ENCODE results near the gene APOL1.

DNA sequence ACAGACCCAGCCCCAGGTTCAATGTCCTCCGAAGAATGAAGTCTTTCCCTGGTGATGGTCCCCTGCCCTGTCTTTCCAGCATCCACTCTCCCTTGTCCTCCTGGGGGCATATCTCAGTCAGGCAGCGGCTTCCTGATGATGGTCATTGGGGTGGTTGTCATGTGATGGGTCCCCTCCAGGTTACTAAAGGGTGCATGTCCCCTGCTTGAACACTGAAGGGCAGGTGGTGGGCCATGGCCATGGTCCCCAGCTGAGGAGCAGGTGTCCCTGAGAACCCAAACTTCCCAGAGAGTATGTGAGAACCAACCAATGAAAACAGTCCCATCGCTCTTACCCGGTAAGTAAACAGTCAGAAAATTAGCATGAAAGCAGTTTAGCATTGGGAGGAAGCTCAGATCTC, 14.1 kb downstream of the APOL1 start:
- TF ChIP-seq, protein P1, sequence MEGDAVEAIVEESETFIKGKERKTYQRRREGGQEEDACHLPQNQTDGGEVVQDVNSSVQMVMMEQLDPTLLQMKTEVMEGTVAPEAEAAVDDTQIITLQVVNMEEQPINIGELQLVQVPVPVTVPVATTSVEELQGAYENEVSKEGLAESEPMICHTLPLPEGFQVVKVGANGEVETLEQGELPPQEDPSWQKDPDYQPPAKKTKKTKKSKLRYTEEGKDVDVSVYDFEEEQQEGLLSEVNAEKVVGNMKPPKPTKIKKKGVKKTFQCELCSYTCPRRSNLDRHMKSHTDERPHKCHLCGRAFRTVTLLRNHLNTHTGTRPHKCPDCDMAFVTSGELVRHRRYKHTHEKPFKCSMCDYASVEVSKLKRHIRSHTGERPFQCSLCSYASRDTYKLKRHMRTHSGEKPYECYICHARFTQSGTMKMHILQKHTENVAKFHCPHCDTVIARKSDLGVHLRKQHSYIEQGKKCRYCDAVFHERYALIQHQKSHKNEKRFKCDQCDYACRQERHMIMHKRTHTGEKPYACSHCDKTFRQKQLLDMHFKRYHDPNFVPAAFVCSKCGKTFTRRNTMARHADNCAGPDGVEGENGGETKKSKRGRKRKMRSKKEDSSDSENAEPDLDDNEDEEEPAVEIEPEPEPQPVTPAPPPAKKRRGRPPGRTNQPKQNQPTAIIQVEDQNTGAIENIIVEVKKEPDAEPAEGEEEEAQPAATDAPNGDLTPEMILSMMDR (IDR thresholded peaks at IDR 0.05) = no peak
- no peak for TF ChIP-seq POLR2A (IDR thresholded peaks at IDR 0.05)

Data from right lobe of liver (tissue), 4 donors.